Panc1 (cell line): ENCODE data around the gene PLA2G5.
A peak's percentile ranks its signal among the peaks of the same experiment; 100 is the strongest.

Experiments
- SIN3A ChIP-seq: IDR thresholded peaks from 2 replicates; pipeline ENCODE4 v1.6.1; 2012; ENCODE audit warnings: low read depth, mild to moderate bottlenecking, low read length, moderate library complexity, borderline replicate concordance; ENCODE audit not compliant: insufficient read depth
- TCF7L2 ChIP-seq: IDR thresholded peaks from 2 replicates; pipeline ENCODE4 v1.6.1; 2011; ENCODE audit warnings: mild to moderate bottlenecking, low read depth, low read length, inconsistent platforms
- TF ChIP-seq, protein P1 (sequence below): fragments of 450-650 bp; IDR thresholded peaks from 2 replicates; pipeline ENCODE4 v1.5.1; 2017; ENCODE audit warnings: mild to moderate bottlenecking

GRCh38 chr1:20100632-20101355 is 30.8 kb downstream of the PLA2G5 start:
- TF ChIP-seq, protein P1, sequence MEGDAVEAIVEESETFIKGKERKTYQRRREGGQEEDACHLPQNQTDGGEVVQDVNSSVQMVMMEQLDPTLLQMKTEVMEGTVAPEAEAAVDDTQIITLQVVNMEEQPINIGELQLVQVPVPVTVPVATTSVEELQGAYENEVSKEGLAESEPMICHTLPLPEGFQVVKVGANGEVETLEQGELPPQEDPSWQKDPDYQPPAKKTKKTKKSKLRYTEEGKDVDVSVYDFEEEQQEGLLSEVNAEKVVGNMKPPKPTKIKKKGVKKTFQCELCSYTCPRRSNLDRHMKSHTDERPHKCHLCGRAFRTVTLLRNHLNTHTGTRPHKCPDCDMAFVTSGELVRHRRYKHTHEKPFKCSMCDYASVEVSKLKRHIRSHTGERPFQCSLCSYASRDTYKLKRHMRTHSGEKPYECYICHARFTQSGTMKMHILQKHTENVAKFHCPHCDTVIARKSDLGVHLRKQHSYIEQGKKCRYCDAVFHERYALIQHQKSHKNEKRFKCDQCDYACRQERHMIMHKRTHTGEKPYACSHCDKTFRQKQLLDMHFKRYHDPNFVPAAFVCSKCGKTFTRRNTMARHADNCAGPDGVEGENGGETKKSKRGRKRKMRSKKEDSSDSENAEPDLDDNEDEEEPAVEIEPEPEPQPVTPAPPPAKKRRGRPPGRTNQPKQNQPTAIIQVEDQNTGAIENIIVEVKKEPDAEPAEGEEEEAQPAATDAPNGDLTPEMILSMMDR, result peak; percentile 87
- TF ChIP-seq TCF7L2, result no peak
- TF ChIP-seq SIN3A, result no peak
